ENCODE measurements around the gene KRT86.

KRT86 gene

DNA sequence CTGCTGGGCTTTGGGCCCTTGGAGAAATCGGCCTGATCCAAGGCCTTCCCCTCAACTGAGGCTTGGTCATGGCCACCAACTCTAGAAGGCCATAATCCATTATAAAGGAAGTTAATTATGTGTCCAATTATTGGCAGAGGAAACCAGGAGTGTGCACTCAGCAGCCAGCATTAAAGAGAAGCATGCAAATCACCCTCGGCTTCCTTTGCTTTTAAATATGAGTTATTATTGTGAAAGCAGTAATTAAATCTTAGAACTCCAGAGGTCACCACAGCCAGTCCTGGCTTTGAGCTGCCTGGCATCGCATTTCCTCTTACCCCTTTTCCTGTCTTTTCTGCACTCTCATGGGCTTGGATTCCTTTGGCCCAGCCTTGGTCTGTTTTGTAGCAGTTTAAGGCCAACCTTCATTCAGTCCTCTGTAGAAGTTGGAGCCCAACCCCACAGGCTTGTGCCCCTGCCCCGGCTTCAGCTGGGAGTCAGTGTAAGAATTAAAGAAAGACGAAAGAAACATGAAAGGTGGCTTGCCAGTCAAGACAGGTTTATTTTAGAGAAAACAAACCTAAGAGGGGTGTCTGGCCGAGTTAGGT is 14.7 kb upstream of the KRT86 start:
- Mint-ChIP-seq H3K36me3 (ENCODE audit: insufficient read depth) (no peaks in the 10 kb centered on the region), H3K27me3 (peaks cover 70% of the 10 kb centered on the region), H3K9me3 (no peaks in the 10 kb centered on the region), H3K27ac (ENCODE audit: low read depth) (no peak overlapping the region), H3K4me1 (no peaks in the 10 kb centered on the region), H3K4me3 (no peak overlapping the region)
- ATAC-seq (replicated peaks; ENCODE audit: extremely low read depth, poor library complexity, severe bottlenecking) (no peak), DNase-seq (ENCODE audit: low spot score in 2 of 2) (no peak)

DNA sequence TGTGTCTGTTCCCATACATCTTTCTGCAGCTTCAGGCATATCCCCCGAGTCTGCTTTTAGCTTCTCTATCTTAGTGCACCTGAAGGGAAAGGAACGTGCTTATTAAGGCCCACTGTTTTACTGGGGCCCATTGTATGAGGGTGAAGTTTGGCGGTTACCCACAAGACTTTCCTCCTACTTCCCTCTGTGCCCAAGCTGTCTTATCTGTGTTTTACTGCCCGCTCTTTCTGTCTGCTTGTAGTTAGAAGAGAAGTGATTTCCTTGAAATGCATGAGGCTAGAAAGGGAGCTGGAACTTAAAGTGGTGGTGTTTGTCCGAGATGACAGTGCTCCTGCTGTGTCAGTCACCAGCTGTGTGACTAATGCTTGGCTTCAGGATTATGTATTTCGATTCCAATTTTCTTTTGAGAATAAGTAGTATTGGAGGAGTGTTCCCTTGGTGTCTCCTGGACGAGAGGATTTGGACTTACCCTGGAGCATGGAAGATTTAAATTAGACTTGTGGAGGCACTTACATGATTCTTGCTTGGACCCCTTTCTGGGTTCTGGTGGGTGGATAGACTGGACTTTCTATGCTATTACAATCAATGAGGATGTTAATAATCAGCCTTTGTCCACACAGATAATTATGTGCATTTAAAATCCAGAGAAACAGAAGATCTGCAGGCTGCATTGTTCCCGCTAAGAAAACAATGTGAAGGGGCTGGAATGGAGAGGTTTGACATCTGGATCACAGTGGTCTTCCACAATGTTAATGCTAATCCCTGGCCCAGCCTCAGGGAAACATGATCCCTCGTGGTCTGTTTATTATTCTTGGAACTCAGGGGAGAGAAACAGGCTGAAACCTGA is 13.9 kb upstream of the KRT86 start:
- no peak overlapping the region for H3K27ac Mint-ChIP-seq (ENCODE audit: low read depth)
- no peak overlapping the region for H3K4me3 Mint-ChIP-seq

GRCh38 chr12:52261208-52261484 is 13.3 kb upstream of the KRT86 start:
- no peak overlapping the region for H3K4me3 Mint-ChIP-seq
- no peak for DNase-seq (ENCODE audit: low spot score in 2 of 2)
- no peak for ATAC-seq (replicated peaks; ENCODE audit: extremely low read depth, poor library complexity, severe bottlenecking)
- no peaks in the 10 kb centered on the region for H3K4me1 Mint-ChIP-seq
- no peak overlapping the region for H3K27ac Mint-ChIP-seq (ENCODE audit: low read depth)
- H3K9me3 Mint-ChIP-seq: no peaks in the 10 kb centered on the region
- peaks cover 56% of the 10 kb centered on the region for H3K27me3 Mint-ChIP-seq
- H3K36me3 Mint-ChIP-seq (ENCODE audit: insufficient read depth): no peaks in the 10 kb centered on the region

More for the DNA sequence above, 13.9 kb upstream of the KRT86 start:
- no peaks in the 10 kb centered on the region for H3K9me3 Mint-ChIP-seq
- no peaks in the 10 kb centered on the region for H3K36me3 Mint-ChIP-seq (ENCODE audit: insufficient read depth)
- H3K4me1 Mint-ChIP-seq: no peaks in the 10 kb centered on the region
- ATAC-seq (replicated peaks; ENCODE audit: extremely low read depth, poor library complexity, severe bottlenecking) (no peak), DNase-seq (ENCODE audit: low spot score in 2 of 2) (no peak)
- peaks cover 61% of the 10 kb centered on the region for H3K27me3 Mint-ChIP-seq

DNA sequence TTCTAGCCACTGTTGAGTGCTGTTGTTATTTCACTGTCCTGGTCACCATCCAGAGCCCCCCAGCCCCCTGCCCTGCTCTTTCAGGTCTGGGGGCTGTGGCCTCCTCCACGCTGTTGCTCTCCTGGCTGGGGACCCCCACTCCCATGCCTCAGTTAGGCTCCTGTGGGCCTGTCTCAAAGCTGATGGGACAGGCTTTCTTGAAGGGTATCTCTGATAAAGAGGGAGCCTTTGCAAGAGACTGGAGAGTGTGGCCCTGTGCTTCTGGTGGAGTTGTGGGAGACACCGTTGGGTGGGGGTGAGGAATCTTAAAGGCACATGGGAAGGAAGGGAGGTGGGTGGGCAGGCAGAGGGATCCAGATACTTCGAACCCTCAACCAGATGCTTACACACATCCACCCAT is 12.2 kb upstream of the KRT86 start:
- no peaks in the 10 kb centered on the region for H3K36me3 Mint-ChIP-seq (ENCODE audit: insufficient read depth)
- H3K9me3 Mint-ChIP-seq: no peaks in the 10 kb centered on the region
- H3K4me3 Mint-ChIP-seq: no peak overlapping the region
- no peak for ATAC-seq (replicated peaks; ENCODE audit: extremely low read depth, poor library complexity, severe bottlenecking)
- no peak overlapping the region for H3K27ac Mint-ChIP-seq (ENCODE audit: low read depth)
- no peak for DNase-seq (ENCODE audit: low spot score in 2 of 2)
- peaks cover 44% of the 10 kb centered on the region for H3K27me3 Mint-ChIP-seq
- H3K4me1 Mint-ChIP-seq: no peaks in the 10 kb centered on the region

GRCh38 chr12:52263761-52264434 is 10.5 kb upstream of the KRT86 start:
- Mint-ChIP-seq H3K9me3 (no peaks in the 10 kb centered on the region), H3K4me1 (no peaks in the 10 kb centered on the region), H3K36me3 (ENCODE audit: insufficient read depth) (no peaks in the 10 kb centered on the region), H3K27ac (ENCODE audit: low read depth) (no peak overlapping the region), H3K4me3 (no peak overlapping the region), H3K27me3 (peaks cover 35% of the 10 kb centered on the region)
- DNase-seq (ENCODE audit: low spot score in 2 of 2): no peak
- ATAC-seq (replicated peaks; ENCODE audit: extremely low read depth, poor library complexity, severe bottlenecking): no peak

DNA sequence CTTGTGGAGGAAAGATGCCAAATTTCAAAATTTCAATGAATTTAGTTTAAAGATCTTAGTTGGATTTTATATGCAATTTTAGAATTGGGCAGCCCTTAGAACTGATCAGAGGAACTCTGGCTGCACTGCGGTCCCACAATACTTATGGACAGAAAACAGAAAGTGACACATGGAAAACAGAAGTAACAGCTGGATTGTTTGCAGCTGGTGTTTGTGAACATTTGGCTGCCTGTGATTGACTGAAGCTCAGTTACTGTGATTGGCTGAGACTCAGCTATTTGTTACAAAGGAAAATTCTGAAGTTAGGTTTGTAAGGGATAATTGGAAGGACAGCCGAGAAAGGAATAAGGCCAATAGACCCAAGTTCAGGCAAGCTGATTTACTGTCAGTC is 10.0 kb upstream of the KRT86 start:
- Mint-ChIP-seq H3K9me3 (no peaks in the 10 kb centered on the region), H3K4me3 (no peak overlapping the region), H3K36me3 (ENCODE audit: insufficient read depth) (no peaks in the 10 kb centered on the region), H3K27ac (ENCODE audit: low read depth) (no peak overlapping the region), H3K27me3 (peaks cover 31% of the 10 kb centered on the region), H3K4me1 (no peaks in the 10 kb centered on the region)
- ATAC-seq (replicated peaks; ENCODE audit: extremely low read depth, poor library complexity, severe bottlenecking) (no peak), DNase-seq (ENCODE audit: low spot score in 2 of 2) (no peak)

- Mint-ChIP-seq H3K27me3 (peaks cover 28% of the 10 kb centered on the region), H3K36me3 (ENCODE audit: insufficient read depth) (peaks cover 2% of the 10 kb centered on the region), H3K4me1 (no peaks in the 10 kb centered on the region), H3K9me3 (no peaks in the 10 kb centered on the region), H3K27ac (ENCODE audit: low read depth) (no peak overlapping the region), H3K4me3 (no peak overlapping the region)
- ATAC-seq (replicated peaks; ENCODE audit: extremely low read depth, poor library complexity, severe bottlenecking) (no peak), DNase-seq (ENCODE audit: low spot score in 2 of 2) (no peak)
These were observed 7.9 kb upstream of the KRT86 start for GRCh38 chr12:52266514-52266913.

GRCh38 chr12:52267266-52267665 is 7.2 kb upstream of the KRT86 start:
- H3K27me3 Mint-ChIP-seq: peaks cover 27% of the 10 kb centered on the region
- H3K9me3 Mint-ChIP-seq: no peaks in the 10 kb centered on the region
- DNase-seq (ENCODE audit: low spot score in 2 of 2) (no peak), ATAC-seq (replicated peaks; ENCODE audit: extremely low read depth, poor library complexity, severe bottlenecking) (no peak)
- no peaks in the 10 kb centered on the region for H3K4me1 Mint-ChIP-seq
- H3K36me3 Mint-ChIP-seq (ENCODE audit: insufficient read depth): peaks cover 2% of the 10 kb centered on the region
- no peak overlapping the region for H3K4me3 Mint-ChIP-seq
- H3K27ac Mint-ChIP-seq (ENCODE audit: low read depth): no peak overlapping the region

DNA sequence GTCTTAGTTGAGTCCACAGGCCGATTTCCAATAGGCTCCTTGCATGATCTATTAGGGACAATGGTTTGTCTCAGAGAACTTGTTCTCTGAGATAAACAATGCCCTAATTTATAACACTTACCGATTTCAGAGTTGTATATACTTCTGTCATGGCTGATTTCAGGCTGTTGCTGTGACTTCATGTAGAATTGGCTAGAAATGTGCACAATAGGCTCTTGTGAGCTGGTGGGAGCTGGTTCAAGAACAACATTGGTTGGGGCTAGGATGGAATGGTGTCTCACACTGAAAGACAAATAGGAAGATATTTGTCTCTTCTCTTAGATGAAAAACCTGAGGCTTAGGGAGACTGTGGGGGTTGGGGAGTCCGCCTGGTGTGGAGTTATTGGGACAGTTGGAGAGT is 6.7 kb upstream of the KRT86 start:
- no peak for ATAC-seq (replicated peaks; ENCODE audit: extremely low read depth, poor library complexity, severe bottlenecking)
- H3K4me3 Mint-ChIP-seq: no peak overlapping the region
- peaks cover 2% of the 10 kb centered on the region for H3K36me3 Mint-ChIP-seq (ENCODE audit: insufficient read depth)
- H3K27ac Mint-ChIP-seq (ENCODE audit: low read depth): no peak overlapping the region
- peaks cover 25% of the 10 kb centered on the region for H3K27me3 Mint-ChIP-seq
- DNase-seq (ENCODE audit: low spot score in 2 of 2): no peak
- H3K9me3 Mint-ChIP-seq: no peaks in the 10 kb centered on the region
- no peaks in the 10 kb centered on the region for H3K4me1 Mint-ChIP-seq

DNA sequence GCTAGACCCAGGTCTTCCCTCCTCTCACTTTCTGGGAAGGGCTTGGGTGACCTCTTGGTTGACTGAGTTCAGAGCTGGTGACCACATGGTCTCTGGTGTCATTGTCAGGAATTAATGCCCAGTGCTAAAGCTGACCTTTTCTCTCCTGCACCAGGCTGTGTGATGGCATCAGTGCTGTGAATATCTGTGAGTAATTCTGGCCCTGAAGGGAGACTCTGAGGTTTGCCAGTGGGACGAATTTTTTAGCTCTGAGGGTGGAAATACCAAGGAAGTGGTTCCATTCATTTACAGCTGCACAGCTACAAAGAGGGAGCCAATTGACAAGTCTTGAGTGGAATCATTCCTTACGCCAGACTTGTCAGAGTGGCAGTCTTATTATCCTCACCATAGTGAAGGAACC is 6.2 kb upstream of the KRT86 start:
- no peak overlapping the region for H3K27ac Mint-ChIP-seq (ENCODE audit: low read depth)
- no peaks in the 10 kb centered on the region for H3K4me1 Mint-ChIP-seq
- H3K9me3 Mint-ChIP-seq: no peaks in the 10 kb centered on the region
- peaks cover 25% of the 10 kb centered on the region for H3K27me3 Mint-ChIP-seq
- H3K36me3 Mint-ChIP-seq (ENCODE audit: insufficient read depth): peaks cover 2% of the 10 kb centered on the region
- no peak overlapping the region for H3K4me3 Mint-ChIP-seq
- DNase-seq (ENCODE audit: low spot score in 2 of 2) (no peak), ATAC-seq (replicated peaks; ENCODE audit: extremely low read depth, poor library complexity, severe bottlenecking) (no peak)

DNA sequence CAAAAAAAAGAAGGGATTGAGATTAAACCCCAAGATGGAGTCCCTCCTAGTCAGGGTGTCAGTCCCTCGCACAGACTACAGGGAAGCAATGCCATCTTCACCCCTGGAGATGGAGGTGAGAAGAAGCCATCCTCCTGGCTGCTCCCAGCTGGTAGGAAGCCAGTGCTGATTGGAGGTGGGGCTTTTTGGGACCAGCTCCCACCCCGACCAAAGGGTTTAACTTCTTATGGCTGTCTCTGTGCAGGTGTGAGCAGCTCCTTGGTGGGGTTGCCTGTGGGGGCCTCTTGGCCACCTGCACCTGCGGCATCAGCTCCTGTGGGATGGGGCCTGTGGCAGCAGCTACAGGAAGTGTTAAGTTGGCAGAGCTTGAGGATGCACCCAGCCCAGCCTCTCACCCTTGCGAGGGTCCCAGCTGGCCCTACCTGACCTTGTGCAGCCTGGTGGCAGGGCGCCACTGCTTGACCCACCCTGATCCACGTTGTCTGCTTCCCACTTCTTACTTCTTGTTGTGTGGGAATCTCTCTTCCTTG is 3.8 kb upstream of the KRT86 start:
- no peak overlapping the region for H3K27ac Mint-ChIP-seq (ENCODE audit: low read depth)
- H3K4me1 Mint-ChIP-seq: no peaks in the 10 kb centered on the region
- H3K27me3 Mint-ChIP-seq: peaks cover 40% of the 10 kb centered on the region
- no peak for ATAC-seq (replicated peaks; ENCODE audit: extremely low read depth, poor library complexity, severe bottlenecking)
- H3K9me3 Mint-ChIP-seq: no peaks in the 10 kb centered on the region
- no peak overlapping the region for H3K4me3 Mint-ChIP-seq
- peaks cover 2% of the 10 kb centered on the region for H3K36me3 Mint-ChIP-seq (ENCODE audit: insufficient read depth)
- DNase-seq (ENCODE audit: low spot score in 2 of 2): no peak

GRCh38 chr12:52271158-52271557 is 3.3 kb upstream of the KRT86 start:
- ATAC-seq (replicated peaks; ENCODE audit: extremely low read depth, poor library complexity, severe bottlenecking): no peak
- H3K4me3 Mint-ChIP-seq: no peak overlapping the region
- H3K36me3 Mint-ChIP-seq (ENCODE audit: insufficient read depth): peaks cover 2% of the 10 kb centered on the region
- no peak for DNase-seq (ENCODE audit: low spot score in 2 of 2)
- H3K9me3 Mint-ChIP-seq: no peaks in the 10 kb centered on the region
- H3K27ac Mint-ChIP-seq (ENCODE audit: low read depth): no peak overlapping the region
- no peaks in the 10 kb centered on the region for H3K4me1 Mint-ChIP-seq
- H3K27me3 Mint-ChIP-seq: peaks cover 45% of the 10 kb centered on the region

DNA sequence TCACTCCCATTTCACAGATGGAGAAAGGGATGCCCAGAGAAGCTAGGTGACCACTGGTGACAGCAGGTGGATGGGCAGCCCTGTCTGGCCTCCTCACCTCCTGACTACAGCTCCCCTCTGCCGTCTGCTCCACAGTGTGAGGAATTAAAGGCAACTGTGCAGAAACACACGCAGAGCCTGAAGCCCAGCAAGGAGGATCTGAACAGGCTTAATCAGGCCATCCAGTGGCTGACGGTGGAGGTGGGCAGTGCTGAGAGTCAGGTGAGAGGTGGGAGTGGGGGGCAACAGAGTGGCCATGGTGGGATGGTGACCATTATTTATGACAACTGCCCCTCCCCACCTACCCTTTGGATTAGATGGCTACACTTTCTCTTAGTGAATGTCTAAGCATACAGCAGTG is 1.2 kb downstream of the KRT86 start:
- DNase-seq (ENCODE audit: low spot score in 2 of 2): no peak
- no peaks in the 10 kb centered on the region for H3K36me3 Mint-ChIP-seq (ENCODE audit: insufficient read depth)

More for the DNA sequence above, 1.2 kb downstream of the KRT86 start:
- Mint-ChIP-seq H3K4me1 (peaks cover 6% of the 10 kb centered on the region), H3K9me3 (no peaks in the 10 kb centered on the region), H3K27ac (ENCODE audit: low read depth) (no peak overlapping the region), H3K4me3 (no peak overlapping the region), H3K27me3 (peaks cover 76% of the 10 kb centered on the region)
- ATAC-seq (replicated peaks; ENCODE audit: extremely low read depth, poor library complexity, severe bottlenecking): no peak
